ENCODE data around the gene PLXNB2.

The PLXNB2 gene

DNA sequence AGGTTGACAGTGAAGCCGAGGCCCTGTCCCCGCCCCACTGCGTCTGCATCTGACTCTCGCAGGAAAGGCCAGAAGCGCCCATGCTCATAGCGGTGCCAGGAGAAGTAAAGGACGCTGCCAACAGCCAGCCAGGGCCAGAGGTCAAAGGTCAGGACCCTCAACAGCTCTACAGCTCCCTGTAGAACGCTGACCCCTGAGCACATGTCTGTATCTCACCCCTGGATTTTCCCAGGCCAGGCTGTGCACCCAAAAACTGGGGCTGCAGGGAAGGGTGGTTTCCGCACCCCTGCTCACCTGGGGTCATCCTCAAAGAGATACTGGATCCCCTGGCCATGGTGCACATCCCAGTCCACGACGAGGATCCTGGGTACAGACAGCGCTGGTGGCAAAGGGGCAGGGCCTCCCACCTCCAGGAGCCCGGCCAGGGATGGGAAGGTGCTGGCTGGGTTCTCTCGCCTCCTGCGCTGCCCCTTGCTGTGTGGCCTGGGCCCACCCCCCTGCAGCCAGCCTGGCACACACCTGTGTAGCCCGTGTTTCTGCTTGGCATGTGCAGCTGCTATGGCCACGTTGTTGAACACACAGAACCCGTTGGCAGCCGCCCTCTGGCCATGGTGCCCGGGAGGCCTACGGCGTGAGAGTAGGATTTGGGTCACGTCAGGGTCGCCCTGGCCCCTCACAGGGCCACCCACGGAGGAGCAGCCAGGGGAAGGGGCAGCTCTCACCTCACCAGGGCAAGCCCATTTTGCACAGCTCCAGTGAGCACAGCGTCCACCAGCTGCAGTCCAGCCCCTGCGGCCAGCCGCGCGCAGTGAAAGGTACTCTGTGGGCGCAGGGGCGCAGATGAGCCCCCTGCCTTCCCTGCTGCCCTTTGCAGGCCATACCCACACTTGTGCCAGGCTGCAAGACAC lies 57.9 kb downstream of the PLXNB2 start:
- no peak for FAIRE-seq

GRCh38 chr22:50248196-50249081 lies 59.0 kb downstream of the PLXNB2 start:
- no peak for FAIRE-seq

GRCh38 chr22:50247748-50248147 lies 59.7 kb downstream of the PLXNB2 start:
- no peak for FAIRE-seq

DNA sequence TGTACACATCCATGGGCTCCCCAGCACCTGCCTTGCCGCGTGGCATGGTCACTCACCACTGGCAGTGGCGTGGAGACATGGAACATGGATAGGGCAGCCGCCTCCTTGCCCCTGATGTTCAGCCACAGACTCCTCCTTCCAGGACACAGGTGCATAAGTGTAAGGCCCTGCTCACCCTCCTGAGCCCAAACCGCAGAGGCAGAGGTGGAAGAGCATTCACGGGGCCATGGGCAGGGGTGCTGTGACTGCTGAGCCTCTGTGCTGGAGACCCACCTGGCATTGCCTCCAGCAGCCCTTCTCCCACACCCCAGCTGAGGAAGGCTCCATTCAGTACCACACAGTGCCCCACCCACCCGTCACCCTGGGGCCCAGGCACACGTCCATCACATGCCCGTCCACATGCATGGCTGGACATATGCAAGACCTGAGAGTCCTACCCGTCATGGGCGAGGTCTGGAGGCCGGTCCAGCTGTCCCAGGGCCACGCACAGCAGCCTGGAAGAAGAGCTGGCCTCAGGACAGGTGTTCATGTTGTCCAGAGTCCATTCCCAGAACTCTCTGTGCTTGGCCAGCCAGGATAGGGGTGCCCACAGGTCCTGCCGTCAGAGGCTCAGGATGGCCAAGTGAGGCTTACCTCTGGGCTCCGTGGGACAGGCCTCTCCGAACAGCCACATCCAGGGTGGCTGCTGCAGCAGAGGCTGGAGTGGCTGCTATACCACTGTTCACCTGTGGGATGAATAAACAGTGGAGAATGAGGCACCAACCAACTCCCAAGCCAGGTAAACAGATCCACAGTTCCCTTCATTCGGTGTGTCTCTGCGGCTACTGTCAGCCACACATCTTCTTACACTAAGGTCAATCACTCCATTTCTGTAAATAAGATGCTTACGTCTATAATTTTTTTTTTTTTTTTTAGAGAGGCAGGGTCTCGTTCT lies 60.9 kb downstream of the PLXNB2 start:
- no peak for FAIRE-seq

- no peak for FAIRE-seq
Measured at GRCh38 chr22:50245214-50246072, 62.0 kb downstream of the PLXNB2 start.

- no peak for FAIRE-seq
Measured at GRCh38 chr22:50244420-50245213, 62.8 kb downstream of the PLXNB2 start, which contains the start of gene TUBGCP6. Gene TUBGCP6, minus strand, starts transcription at chr22:50245023. Its CDS starts 564 bp downstream, at chr22:50244459.

DNA sequence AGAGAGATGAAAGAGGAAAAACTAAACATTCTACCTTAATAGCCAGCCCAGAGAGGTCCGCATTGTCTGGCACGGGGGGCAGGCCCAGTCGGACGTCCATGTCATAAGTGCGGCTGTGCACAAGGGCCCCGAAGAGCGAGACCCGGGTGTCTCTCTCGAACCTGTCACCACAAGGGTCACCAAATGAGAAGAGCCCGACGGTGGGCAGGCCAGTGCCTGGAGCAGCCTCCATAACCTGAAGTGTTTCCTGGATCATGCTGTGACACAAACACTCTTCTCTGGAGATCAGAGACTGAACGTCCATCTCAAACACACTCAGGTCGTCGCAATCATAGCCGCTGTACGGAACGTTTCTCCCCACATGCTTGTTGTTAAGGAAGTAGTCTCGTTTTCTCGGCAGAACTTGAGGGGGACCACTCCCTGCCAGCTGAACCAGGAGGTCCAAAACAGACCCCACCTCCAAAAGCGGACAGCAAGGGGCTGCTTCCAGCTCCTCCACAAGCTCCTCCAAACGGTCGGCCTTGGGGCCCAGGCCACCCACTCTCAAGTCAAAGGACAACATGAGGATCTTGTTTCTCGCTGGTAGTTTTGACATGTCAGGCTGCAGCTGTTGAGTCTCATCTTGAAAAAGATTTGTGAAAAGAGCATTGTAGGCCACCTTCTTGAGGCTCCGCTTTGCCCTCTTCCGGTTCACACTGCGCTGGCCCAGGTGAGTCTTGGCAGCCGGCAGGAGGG lies 63.6 kb downstream of the PLXNB2 start:
- no peak for FAIRE-seq

DNA sequence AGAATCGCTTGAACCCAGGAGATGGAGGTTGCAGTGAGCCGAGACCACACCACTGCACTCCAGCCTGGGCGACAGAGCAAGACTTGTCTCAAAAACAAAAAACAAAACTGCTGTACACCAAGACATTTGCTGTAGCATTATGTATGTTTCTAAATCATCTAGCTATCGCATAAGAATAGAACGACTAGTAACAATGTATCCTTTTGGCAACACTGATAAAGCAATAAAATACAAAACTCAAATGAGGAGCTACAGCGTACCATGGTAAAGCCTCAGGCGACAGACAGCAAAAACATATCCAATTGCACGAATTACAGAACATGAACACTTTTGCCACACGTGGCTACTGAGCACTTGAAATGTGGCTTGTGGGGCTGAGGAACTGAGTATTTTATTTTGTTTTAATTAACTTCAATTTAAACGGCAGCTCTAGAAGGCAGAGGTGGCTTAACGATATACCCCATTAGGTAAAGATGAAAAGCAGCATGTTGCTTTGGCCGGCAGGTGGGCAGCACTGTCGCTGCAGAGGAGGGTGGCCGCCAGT lies 65.0 kb downstream of the PLXNB2 start:
- no peak for FAIRE-seq

DNA sequence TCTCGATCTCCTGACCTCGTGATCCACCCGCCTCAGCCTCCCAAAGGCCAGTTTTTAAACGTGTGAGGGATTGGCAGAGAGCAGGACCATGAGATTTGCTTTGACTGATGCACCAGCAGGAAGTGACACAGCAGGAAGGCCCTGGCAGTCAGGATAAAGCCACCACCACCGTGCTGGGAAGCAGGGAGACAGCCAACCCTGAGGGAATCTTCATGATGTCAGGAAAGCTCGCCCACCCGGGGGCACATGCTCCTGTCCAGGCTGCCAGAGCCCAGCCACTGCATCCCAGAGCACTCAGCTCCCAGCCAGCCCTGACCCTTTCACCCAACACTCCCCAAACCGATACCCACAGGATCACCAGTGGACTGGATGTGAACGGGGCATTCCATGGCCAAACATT lies 68.7 kb downstream of the PLXNB2 start:
- no peak for FAIRE-seq

GRCh38 chr22:50236731-50237409 lies 70.6 kb downstream of the PLXNB2 start:
- FAIRE-seq = no peak

GRCh38 chr22:50233223-50233622 lies 74.2 kb downstream of the PLXNB2 start:
- FAIRE-seq = no peak

DNA sequence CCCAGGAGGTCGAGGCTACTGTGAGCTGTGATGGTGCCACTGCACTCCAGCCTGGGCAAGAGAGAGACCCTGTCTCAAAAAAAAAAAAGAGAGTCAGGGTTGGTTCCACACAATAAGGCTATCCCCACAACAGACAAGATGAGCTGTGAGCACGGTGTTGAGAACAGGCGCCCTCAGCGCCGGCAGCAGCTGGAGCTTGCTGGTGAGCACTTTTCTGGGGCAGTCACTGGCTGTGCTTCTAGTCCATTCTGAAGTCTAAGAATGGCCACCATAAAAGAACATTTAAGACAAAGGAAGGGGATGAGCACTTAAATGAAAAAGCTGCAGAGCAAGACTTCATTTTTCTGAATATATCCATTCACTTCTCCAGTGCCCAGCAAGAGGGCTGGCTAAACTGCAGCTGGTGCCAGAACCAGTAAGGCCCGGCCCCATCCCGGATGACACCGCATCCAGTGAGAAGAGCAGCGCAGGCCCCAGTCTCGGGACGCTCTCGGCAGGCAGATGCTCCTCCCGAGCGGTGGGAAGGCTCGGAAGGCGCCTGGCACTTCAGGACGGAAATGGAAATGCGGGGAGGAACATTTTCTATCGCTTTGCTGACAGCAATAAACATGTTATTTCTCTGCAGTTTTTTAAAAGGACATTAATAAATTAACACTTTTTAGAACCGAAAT lies 74.8 kb downstream of the PLXNB2 start:
- no peak for FAIRE-seq

- FAIRE-seq = no peak
Measured at GRCh38 chr22:50229370-50229769, 78.1 kb downstream of the PLXNB2 start.

DNA sequence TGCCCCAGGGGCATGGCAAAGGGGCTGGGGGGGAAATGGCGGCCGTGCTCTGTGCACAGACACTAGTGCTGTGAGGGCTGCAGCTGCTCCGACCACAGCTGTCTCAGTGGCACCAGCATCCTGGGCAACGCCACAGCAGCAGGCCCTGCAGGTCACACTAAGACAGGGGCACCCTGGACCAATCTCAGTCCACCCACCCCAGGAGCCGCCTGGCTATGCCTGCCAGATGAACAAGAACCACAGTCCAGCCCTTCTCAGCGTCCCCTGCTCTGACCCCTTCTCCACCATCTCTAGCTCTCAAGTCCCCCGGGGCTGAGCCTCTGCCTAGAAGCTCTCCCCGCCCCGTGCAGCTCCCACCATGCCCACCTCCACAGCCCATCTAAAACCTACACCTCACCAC lies 79.1 kb downstream of the PLXNB2 start:
- FAIRE-seq = no peak

DNA sequence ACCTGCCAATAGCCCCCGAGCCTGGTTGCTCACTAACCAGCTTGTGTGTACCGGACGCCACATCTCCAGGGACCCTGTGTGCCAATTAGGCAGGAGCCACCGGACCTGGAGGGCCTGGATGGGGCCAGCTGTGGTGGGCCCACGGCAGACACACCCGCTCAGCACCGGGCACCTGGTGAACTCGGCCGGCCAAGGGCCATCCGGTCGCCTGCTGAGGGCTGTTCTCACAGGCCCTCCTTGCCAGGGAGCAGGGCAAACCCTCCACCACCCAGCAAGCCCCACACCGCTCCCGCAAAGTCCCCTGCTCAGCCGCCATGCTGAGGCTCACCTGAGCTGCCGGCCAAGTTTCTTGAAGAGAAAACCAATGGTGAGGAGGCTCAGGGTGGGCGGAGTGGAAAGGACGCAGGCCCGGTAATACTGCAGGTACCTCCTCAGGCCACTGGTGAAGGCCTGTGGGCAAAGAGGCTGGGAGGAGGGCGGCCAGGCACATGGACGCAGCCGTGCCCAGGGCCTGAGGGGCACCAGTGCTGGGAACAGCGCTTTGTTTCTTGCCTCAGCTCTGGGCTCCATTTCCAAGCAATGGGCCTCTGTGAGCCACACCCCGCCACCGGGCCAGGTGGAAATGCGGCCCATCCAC lies 79.7 kb downstream of the PLXNB2 start:
- FAIRE-seq = no peak

DNA sequence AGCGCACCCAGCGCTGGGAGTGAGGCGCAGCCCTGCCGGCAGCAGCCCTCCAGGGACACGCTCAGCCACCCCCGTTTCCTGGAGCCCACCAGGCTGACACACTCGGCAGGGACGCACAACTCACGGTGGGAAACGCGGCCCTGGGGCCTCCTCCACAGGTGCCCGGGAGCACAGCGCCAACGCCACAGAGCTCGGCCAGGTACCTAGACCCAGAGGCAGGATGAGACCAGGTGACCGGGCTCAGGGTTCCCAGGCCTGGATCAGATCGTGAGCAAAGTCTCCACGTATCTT lies 80.6 kb downstream of the PLXNB2 start:
- no peak for FAIRE-seq

GRCh38 chr22:50226063-50226874 lies 81.2 kb downstream of the PLXNB2 start:
- no peak for FAIRE-seq

Data from TTC549 (cell line).